Activated naive CD8-positive, alpha-beta T cell treated with anti-CD3 and anti-CD28 coated beads for 36 hours (primary cell): ENCODE measurements around the gene CERS6. TPM values are rescaled to one million over a fixed set of nuclear protein-coding genes. Genes with fewer than 3 reads are reported as not detected.
"Not testable (repeated sequence)": the region's sequence is repeated elsewhere in the genome, so short reads cannot be mapped to it uniquely, and the experiment has no call there.

Source experiments
- DNase-seq: peaks from one replicate; pipeline ENCODE4 v3.0.0; 2021
- H3K27ac Mint-ChIP-seq: one replicate; pipeline ENCODE4 v1.8.0; 2022; ENCODE audit warnings: mild to moderate bottlenecking, moderate library complexity, mixed read lengths
- H3K27me3 Mint-ChIP-seq: one replicate; pipeline ENCODE4 v1.8.0; 2022; ENCODE audit warnings: mild to moderate bottlenecking, mixed read lengths
- H3K36me3 Mint-ChIP-seq: one replicate; pipeline ENCODE4 v1.8.0; 2021; ENCODE audit warnings: mild to moderate bottlenecking, mixed read lengths
- H3K4me1 Mint-ChIP-seq: one replicate; pipeline ENCODE4 v1.8.0; 2021; ENCODE audit warnings: mixed read lengths
- H3K4me3 Mint-ChIP-seq: one replicate; pipeline ENCODE4 v1.8.0; 2022; ENCODE audit warnings: mild to moderate bottlenecking, moderate library complexity, mixed read lengths
- H3K9me3 Mint-ChIP-seq: one replicate; pipeline ENCODE4 v1.8.0; 2022; ENCODE audit warnings: mixed read lengths
- total RNA-seq, 2 experiments: library from RNA; stranded (reverse); gene quantifications; one replicate each; pipeline ENCODE4 v1.2.3, GENCODE V29; 2021

Gene CERS6
- 10 to 100 TPM; 20.6 to 21.3 TPM for total RNA-seq

GRCh38 chr2:168455645-168456520, at the start of gene CERS6:
CERS6 (plus strand) TSS chr2:168456272; CDS start chr2:168456449, 177 bp downstream.
- H3K27ac Mint-ChIP-seq: peak within 1 kb of the TSS; percentile 82
- no peaks in the 10 kb centered on the region for H3K27me3 Mint-ChIP-seq
- peaks cover 17% of the 10 kb centered on the region for H3K36me3 Mint-ChIP-seq
- H3K4me3 Mint-ChIP-seq: peak within 1 kb of the TSS; percentile 84
- H3K9me3 Mint-ChIP-seq: no peaks in the 10 kb centered on the region
- peaks cover 34% of the 10 kb centered on the region for H3K4me1 Mint-ChIP-seq
- DNase-seq: peak; percentile 94

DNA sequence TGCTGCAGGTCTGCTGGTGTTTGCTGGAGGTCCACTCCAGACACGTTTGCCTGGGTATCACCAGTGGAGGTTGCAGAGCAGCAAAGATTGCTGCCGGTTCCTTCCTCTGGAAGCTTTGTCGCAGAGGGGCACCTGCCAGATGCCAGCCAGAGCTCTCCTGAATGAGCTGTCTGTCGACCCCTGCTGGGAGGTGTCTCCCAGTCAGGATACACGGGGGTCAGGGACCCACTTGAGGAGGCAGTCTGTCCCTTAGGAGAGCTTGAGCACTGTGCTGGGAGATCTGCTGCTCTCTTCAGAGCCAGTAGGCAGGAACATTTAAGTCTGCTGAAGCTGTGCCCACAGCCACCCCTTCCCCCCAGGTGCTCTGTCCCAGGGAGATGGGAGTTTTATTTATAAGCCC, 43.8 kb upstream of the CERS6 start:
- H3K27ac Mint-ChIP-seq, H3K4me3 Mint-ChIP-seq, H3K27me3 Mint-ChIP-seq, DNase-seq, H3K4me1 Mint-ChIP-seq: not testable (repeated sequence)
- H3K36me3 Mint-ChIP-seq: peaks cover 15% of the 10 kb centered on the region
- peaks cover 20% of the 10 kb centered on the region for H3K9me3 Mint-ChIP-seq

GRCh38 chr2:168413101-168413500, 43.0 kb upstream of the CERS6 start:
- peaks cover 12% of the 10 kb centered on the region for H3K9me3 Mint-ChIP-seq
- not testable (repeated sequence) for H3K27ac Mint-ChIP-seq, H3K4me1 Mint-ChIP-seq, H3K27me3 Mint-ChIP-seq, DNase-seq, H3K36me3 Mint-ChIP-seq, H3K4me3 Mint-ChIP-seq

DNA sequence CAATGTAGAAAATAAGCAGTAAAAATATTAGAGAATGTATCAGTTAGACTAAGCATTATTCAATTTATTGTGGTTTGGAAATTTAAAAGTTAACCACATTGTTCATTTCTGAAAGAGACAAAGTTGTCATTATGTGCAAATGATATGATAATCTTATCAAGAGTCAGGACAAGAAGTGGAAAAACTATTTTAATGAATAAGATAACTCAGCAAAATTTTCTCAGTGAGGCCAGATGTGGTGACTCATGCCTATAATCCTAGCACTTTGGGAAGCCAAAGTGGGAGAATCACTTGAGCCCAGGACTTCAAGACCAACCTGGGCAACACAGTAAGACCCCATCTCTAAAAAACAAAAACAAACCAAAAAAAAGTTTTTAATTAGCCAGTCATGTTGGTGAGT, 39.5 kb upstream of the CERS6 start:
- Mint-ChIP-seq H3K4me1 (peaks cover 7% of the 10 kb centered on the region), H3K27me3 (no peaks in the 10 kb centered on the region)

GRCh38 chr2:168422584-168422983, 33.5 kb upstream of the CERS6 start:
- H3K27me3 Mint-ChIP-seq: no peaks in the 10 kb centered on the region
- H3K4me3 Mint-ChIP-seq: no peak overlapping the region
- H3K27ac Mint-ChIP-seq: no peak overlapping the region
- peaks cover 3% of the 10 kb centered on the region for H3K36me3 Mint-ChIP-seq
- peaks cover 19% of the 10 kb centered on the region for H3K4me1 Mint-ChIP-seq
- peaks cover 10% of the 10 kb centered on the region for H3K9me3 Mint-ChIP-seq
- no peak for DNase-seq

More for the DNA sequence above, 39.5 kb upstream of the CERS6 start:
- Mint-ChIP-seq H3K36me3 (peaks cover 3% of the 10 kb centered on the region), H3K9me3 (peaks cover 8% of the 10 kb centered on the region), H3K27ac (no peak overlapping the region), H3K4me3 (no peak overlapping the region)
- DNase-seq: no peak

DNA sequence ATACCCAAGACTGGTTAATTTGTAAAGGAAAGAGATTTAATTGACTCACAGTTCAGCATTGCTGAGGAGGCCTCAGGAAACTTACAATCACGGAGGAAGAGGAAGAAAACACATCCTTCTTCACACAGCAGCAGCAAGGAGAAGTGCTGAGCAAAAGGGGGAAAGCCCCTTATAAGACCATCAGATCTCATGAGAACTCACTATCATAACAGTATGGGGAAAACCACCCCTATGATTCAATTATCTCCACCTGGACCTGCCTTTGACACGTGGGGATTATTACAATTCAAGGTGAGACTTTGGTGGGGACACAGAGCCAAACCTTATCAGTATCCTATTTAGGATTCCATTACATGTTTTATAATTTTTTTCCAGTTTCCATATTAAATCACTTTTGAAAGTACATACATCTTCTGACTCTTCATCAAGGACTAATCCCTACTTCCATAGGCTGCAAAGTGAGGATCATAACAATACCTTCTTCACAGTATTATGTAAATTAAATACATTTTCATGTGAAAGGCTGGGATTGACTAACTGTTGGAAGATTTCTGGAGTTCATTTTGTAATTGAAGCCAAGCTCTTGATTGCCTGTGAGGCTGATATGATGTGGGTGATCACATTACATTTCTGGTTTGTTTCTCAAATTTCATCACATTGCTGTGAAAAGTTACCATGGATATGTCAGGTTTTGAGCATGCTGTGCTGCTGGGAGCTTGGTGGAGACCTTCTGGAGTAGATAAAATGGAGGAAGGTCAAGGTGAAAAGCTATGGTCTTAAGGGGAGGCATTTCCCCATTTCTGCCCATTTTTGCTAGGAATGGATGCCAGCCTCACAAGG, 31.7 kb upstream of the CERS6 start:
- no peak for DNase-seq
- Mint-ChIP-seq H3K27me3 (no peaks in the 10 kb centered on the region), H3K27ac (no peak overlapping the region), H3K36me3 (peaks cover 3% of the 10 kb centered on the region), H3K4me3 (no peak overlapping the region), H3K4me1 (peaks cover 20% of the 10 kb centered on the region), H3K9me3 (peaks cover 10% of the 10 kb centered on the region)

GRCh38 chr2:168424971-168425370, 31.1 kb upstream of the CERS6 start:
- Mint-ChIP-seq H3K27me3 (no peaks in the 10 kb centered on the region), H3K4me1 (peaks cover 20% of the 10 kb centered on the region), H3K36me3 (peaks cover 3% of the 10 kb centered on the region), H3K9me3 (peaks cover 10% of the 10 kb centered on the region), H3K4me3 (no peak overlapping the region), H3K27ac (no peak overlapping the region)
- no peak for DNase-seq

GRCh38 chr2:168426861-168427260, 29.2 kb upstream of the CERS6 start:
- H3K36me3 Mint-ChIP-seq: peaks cover 3% of the 10 kb centered on the region
- no peak overlapping the region for H3K27ac Mint-ChIP-seq

GRCh38 chr2:168427451-168427850, 28.6 kb upstream of the CERS6 start:
- Mint-ChIP-seq H3K36me3 (peaks cover 3% of the 10 kb centered on the region), H3K4me3 (no peak overlapping the region), H3K4me1 (peaks cover 28% of the 10 kb centered on the region), H3K27me3 (no peaks in the 10 kb centered on the region), H3K9me3 (peaks cover 7% of the 10 kb centered on the region), H3K27ac (no peak overlapping the region)
- no peak for DNase-seq

More at GRCh38 chr2:168426861-168427260, 29.2 kb upstream of the CERS6 start:
- H3K27me3 Mint-ChIP-seq: no peaks in the 10 kb centered on the region
- peaks cover 7% of the 10 kb centered on the region for H3K9me3 Mint-ChIP-seq
- no peak for DNase-seq
- H3K4me1 Mint-ChIP-seq: peaks cover 23% of the 10 kb centered on the region
- no peak overlapping the region for H3K4me3 Mint-ChIP-seq

DNA sequence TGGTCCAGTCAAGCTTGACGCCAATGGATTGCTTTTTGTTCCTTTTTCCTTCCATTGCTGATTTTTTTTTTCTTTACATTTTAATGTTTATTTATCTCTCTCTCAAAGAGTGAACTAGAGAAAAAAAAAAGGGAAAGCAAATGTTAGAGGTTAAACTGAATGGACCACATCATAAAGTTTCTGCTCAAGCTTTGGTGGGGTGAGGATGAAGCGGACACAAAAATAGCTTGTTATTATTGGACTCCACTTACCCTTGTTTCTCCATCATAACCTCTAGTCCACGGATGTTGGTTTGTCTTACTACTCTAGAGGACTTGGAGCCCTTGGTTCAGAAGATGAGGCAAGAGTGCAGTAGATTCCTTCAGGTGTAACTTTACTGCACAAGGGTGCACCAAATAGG, 27.6 kb upstream of the CERS6 start:
- H3K4me1 Mint-ChIP-seq: peaks cover 38% of the 10 kb centered on the region
- H3K27ac Mint-ChIP-seq: no peak overlapping the region
- H3K4me3 Mint-ChIP-seq: no peak overlapping the region
- DNase-seq: no peak
- H3K36me3 Mint-ChIP-seq: peaks cover 3% of the 10 kb centered on the region
- no peaks in the 10 kb centered on the region for H3K27me3 Mint-ChIP-seq
- H3K9me3 Mint-ChIP-seq: peaks cover 7% of the 10 kb centered on the region

DNA sequence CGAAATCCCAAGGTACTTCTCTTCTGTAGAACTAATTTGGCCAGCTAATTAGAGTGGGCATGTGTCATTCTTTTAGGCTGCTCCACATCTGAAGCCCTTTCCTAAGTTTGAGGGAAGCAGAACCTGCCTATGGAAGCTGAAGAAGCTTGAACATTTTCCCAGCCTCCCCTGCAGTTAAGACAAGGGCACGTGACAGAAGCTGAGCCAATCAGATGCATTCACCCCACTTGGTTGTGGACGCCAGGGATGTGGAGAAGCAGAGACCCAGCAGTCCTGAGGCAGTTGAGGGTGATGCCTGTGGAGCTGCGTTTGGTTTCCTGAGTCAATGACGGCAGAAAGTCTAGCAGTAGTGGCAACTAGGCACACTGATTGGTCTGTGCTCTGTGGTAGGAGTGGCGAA, 26.1 kb upstream of the CERS6 start:
- no peak for DNase-seq
- H3K36me3 Mint-ChIP-seq: no peaks in the 10 kb centered on the region
- H3K4me3 Mint-ChIP-seq: no peak overlapping the region
- no peak overlapping the region for H3K27ac Mint-ChIP-seq
- H3K4me1 Mint-ChIP-seq: peaks cover 39% of the 10 kb centered on the region
- H3K27me3 Mint-ChIP-seq: no peaks in the 10 kb centered on the region
- no peaks in the 10 kb centered on the region for H3K9me3 Mint-ChIP-seq

- no peaks in the 10 kb centered on the region for H3K27me3 Mint-ChIP-seq
- no peak for DNase-seq
- no peaks in the 10 kb centered on the region for H3K9me3 Mint-ChIP-seq
- H3K27ac Mint-ChIP-seq: no peak overlapping the region
- H3K4me1 Mint-ChIP-seq: peaks cover 43% of the 10 kb centered on the region
- H3K36me3 Mint-ChIP-seq: no peaks in the 10 kb centered on the region
- H3K4me3 Mint-ChIP-seq: no peak overlapping the region
Observed at GRCh38 chr2:168430431-168430830, 25.6 kb upstream of the CERS6 start.

GRCh38 chr2:168431301-168432024, 24.6 kb upstream of the CERS6 start:
- Mint-ChIP-seq H3K27me3 (no peaks in the 10 kb centered on the region), H3K36me3 (no peaks in the 10 kb centered on the region), H3K9me3 (no peaks in the 10 kb centered on the region), H3K27ac (no peak overlapping the region), H3K4me1 (peaks cover 43% of the 10 kb centered on the region), H3K4me3 (no peak overlapping the region)
- no peak for DNase-seq

DNA sequence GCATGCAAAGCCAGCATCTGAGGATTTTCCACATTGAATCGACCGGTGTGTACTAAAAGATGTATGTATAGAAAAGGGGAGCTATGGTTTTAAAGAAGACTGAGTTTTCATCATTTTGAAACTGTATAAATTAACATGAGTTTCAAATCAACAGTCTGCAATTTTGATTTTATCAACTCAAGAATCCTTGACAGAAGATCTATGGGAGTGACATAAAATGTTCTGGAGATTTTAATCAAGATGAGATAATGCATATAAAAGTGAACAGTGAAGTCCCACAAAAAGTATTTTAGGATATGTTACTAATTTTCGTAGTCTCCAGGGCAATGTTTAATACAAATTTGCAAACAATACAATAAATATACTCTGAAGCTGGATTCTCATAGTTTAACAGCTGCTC, 24.0 kb upstream of the CERS6 start:
- peak overlapping the region; percentile 1 for H3K4me3 Mint-ChIP-seq
- H3K9me3 Mint-ChIP-seq: no peaks in the 10 kb centered on the region
- no peaks in the 10 kb centered on the region for H3K27me3 Mint-ChIP-seq
- no peak for DNase-seq
- H3K36me3 Mint-ChIP-seq: no peaks in the 10 kb centered on the region
- peaks cover 42% of the 10 kb centered on the region for H3K4me1 Mint-ChIP-seq
- peak overlapping the region; percentile 32 for H3K27ac Mint-ChIP-seq
